DND-41 (cell line): ENCODE data around the gene HLCS.

ENCODE experiments used
- ATAC-seq: fragments of 200-7000 bp; cut with Tn5 transposase; 3 replicates; pipeline ENCODE4 v1.9.1; 2021; ENCODE audit warnings: low read depth; ENCODE audit not compliant: insufficient read depth
- DNase-seq: peaks from one replicate; pipeline ENCODE4 v3.0.0-alpha.2; 2020
- H2AFZ ChIP-seq: 2 replicates; pipeline ENCODE4 v1.6.0; 2012; ENCODE audit warnings: low read depth, low read length
- H3K27ac ChIP-seq: 2 replicates; pipeline ENCODE4 v1.5.1; 2012; ENCODE audit warnings: low read length, inconsistent platforms
- H3K27me3 ChIP-seq: fragments of 200-600 bp; sonication (generic); 2 replicates; pipeline ENCODE4 v1.6.0; 2012; ENCODE audit warnings: low read length, mild to moderate bottlenecking, inconsistent platforms; ENCODE audit not compliant: insufficient read depth, poor library complexity
- H3K36me3 ChIP-seq: 2 replicates; pipeline ENCODE4 v1.5.1; 2012; ENCODE audit warnings: low read length, inconsistent platforms; ENCODE audit not compliant: insufficient read depth
- H3K4me1 ChIP-seq: 2 replicates; pipeline ENCODE4 v1.5.1; 2012; ENCODE audit warnings: mild to moderate bottlenecking, low read length; ENCODE audit not compliant: insufficient read depth
- H3K4me2 ChIP-seq: 2 replicates; pipeline ENCODE4 v1.6.0; 2012; ENCODE audit warnings: mild to moderate bottlenecking, moderate library complexity, low read length, inconsistent platforms; ENCODE audit not compliant: insufficient read depth
- H3K4me3 ChIP-seq, 2 experiments: fragments of 200-600 bp in 1 of 2; shearing (Covaris generic) in 1 of 2; 2 replicates each; pipeline ENCODE4 v1.5.1; 2012 to 2016; ENCODE audit warnings: inconsistent platforms in 2 of 2, low read length in 2 of 2, mild to moderate bottlenecking in 2 of 2, low read depth in 1 of 2, moderate library complexity in 1 of 2
- H3K79me2 ChIP-seq: 2 replicates; pipeline ENCODE4 v1.6.0; 2012; ENCODE audit warnings: low read length, inconsistent platforms; ENCODE audit not compliant: insufficient read depth
- H3K9ac ChIP-seq: 2 replicates; pipeline ENCODE4 v1.6.0; 2012; ENCODE audit warnings: low read depth, mild to moderate bottlenecking, inconsistent platforms, low read length, moderate library complexity
- H3K9me3 ChIP-seq: 2 replicates; pipeline ENCODE4 v1.5.1; 2012; ENCODE audit warnings: low read length, moderate library complexity, mild to moderate bottlenecking, inconsistent platforms; ENCODE audit not compliant: insufficient read depth, severe bottlenecking
- H4K20me1 ChIP-seq: 2 replicates; pipeline ENCODE4 v1.6.0; 2012; ENCODE audit warnings: low read length; ENCODE audit not compliant: insufficient read depth
- CTCF ChIP-seq: IDR thresholded peaks from 2 replicates; pipeline ENCODE4 v1.5.1; 2012; ENCODE audit warnings: borderline replicate concordance, low read length, moderate library complexity, mild to moderate bottlenecking; ENCODE audit not compliant: poor library complexity, severe bottlenecking; ENCODE audit errors: extremely low read depth
- EZH2 ChIP-seq: IDR thresholded peaks from 3 replicates; pipeline ENCODE4 v1.6.1; 2012; ENCODE audit warnings: borderline replicate concordance, low read depth, mild to moderate bottlenecking, moderate library complexity, low read length, inconsistent platforms; ENCODE audit not compliant: severe bottlenecking

HLCS gene

GRCh38 chr21:36747041-36747814 is 219.2 kb downstream of the HLCS start:
- TF ChIP-seq EZH2 (no peak), CTCF (no peak)
- Histone ChIP-seq H3K79me2 (no peaks in the 10 kb centered on the region), H3K4me1 (no peaks in the 10 kb centered on the region), H3K36me3 (no peaks in the 10 kb centered on the region), H3K27ac (no peak overlapping the region), H2AFZ (no peak overlapping the region), H3K4me2 (no peak overlapping the region), H3K4me3 (no peak overlapping the region), H3K9me3 (no peaks in the 10 kb centered on the region), H3K9ac (no peak overlapping the region), H3K27me3 (no peaks in the 10 kb centered on the region), H4K20me1 (no peaks in the 10 kb centered on the region)
- ATAC-seq (no peak), DNase-seq (no peak)

GRCh38 chr21:36745459-36745858 is 221.0 kb downstream of the HLCS start:
- no peak overlapping the region for H3K4me2 ChIP-seq
- no peaks in the 10 kb centered on the region for H4K20me1 ChIP-seq
- ATAC-seq (no peak), DNase-seq (no peak)
- no peak for TF ChIP-seq EZH2
- no peak for TF ChIP-seq CTCF
- H3K9ac ChIP-seq = no peak overlapping the region
- H2AFZ ChIP-seq = no peak overlapping the region
- no peaks in the 10 kb centered on the region for H3K79me2 ChIP-seq
- no peaks in the 10 kb centered on the region for H3K4me1 ChIP-seq
- no peaks in the 10 kb centered on the region for H3K36me3 ChIP-seq
- no peak overlapping the region for H3K4me3 ChIP-seq
- H3K27ac ChIP-seq = no peak overlapping the region
- no peaks in the 10 kb centered on the region for H3K9me3 ChIP-seq
- H3K27me3 ChIP-seq = no peaks in the 10 kb centered on the region

- H3K27ac ChIP-seq = no peak overlapping the region
- no peak overlapping the region for H2AFZ ChIP-seq
- TF ChIP-seq EZH2 = no peak
- no peak for TF ChIP-seq CTCF
- no peaks in the 10 kb centered on the region for H3K4me1 ChIP-seq
- H3K4me3 ChIP-seq = no peak overlapping the region
- no peaks in the 10 kb centered on the region for H3K79me2 ChIP-seq
- H4K20me1 ChIP-seq = no peaks in the 10 kb centered on the region
- H3K4me2 ChIP-seq = no peak overlapping the region
- no peaks in the 10 kb centered on the region for H3K27me3 ChIP-seq
- H3K36me3 ChIP-seq = no peaks in the 10 kb centered on the region
- DNase-seq = no peak
- H3K9me3 ChIP-seq = no peaks in the 10 kb centered on the region
- no peak for ATAC-seq
- no peak overlapping the region for H3K9ac ChIP-seq
Observed at GRCh38 chr21:36744560-36745231, 221.8 kb downstream of the HLCS start.
